Measurements from ENCODE around the gene SLC22A4. TPM values are rescaled to one million over a fixed set of nuclear protein-coding genes. Genes with fewer than 3 reads are reported as not detected.

SLC22A4 gene
- polyA plus RNA-seq, 1 donor from 2014 or later: 2.0 TPM

GRCh38 chr5:132378580-132378979 lies 84.4 kb downstream of the SLC22A4 start (continued):
- TF ChIP-seq POLR2AphosphoS5 (IDR thresholded peaks at IDR 0.05): no peak
- no peak for TF ChIP-seq SMC3 (conservative IDR thresholded peaks at IDR 0.05; ENCODE audit: poor library complexity)
- TF ChIP-seq TAF1 (IDR thresholded peaks at IDR 0.05; ENCODE audit: low read depth): no peak

DNA sequence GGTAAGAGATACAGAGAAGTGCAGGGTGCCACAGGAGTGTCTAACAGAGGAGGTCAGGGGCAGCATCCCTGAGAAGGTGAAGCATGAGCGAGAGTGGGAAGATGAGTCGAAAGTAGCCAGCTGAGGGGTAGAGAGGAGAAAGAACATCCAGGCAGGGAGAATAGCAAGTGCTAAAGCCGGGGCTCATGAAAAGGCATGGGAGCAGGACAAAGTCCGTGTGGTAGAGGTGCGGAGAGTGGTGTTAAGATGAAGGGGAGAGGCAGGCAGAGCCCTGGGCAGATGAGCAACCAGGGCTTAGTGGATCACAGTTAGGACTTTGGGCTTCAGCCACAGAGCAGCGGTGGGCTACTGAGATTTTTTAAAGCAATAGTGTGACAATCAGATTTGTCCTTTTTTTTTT lies 85.9 kb downstream of the SLC22A4 start:
- Histone ChIP-seq H3K9ac (ENCODE audit: low read length) (no peak overlapping the region), H3K9me3 (ENCODE audit: low read length) (no peaks in the 10 kb centered on the region), H3K27me3 (ENCODE audit: insufficient read depth, low read depth, low read length) (no peaks in the 10 kb centered on the region), H3K4me3 (ENCODE audit: low read length) (no peak overlapping the region), H3K4me2 (ENCODE audit: low read length) (no peak overlapping the region), H3F3A (ENCODE audit: insufficient read depth, low read length, poor library complexity, severe bottlenecking) (no peaks in the 10 kb centered on the region), H3K27ac (ENCODE audit: low read length) (no peak overlapping the region), H2AFZ (ENCODE audit: low read depth, low read length) (no peak overlapping the region), H3K79me2 (replicated peaks; ENCODE audit: insufficient read depth, low read length) (no peaks in the 10 kb centered on the region), H4K20me1 (ENCODE audit: insufficient read depth) (no peaks in the 10 kb centered on the region), H3K36me3 (ENCODE audit: insufficient read depth, low read length) (no peaks in the 10 kb centered on the region), H3K9me2 (ENCODE audit: insufficient read depth, low read length) (no peaks in the 10 kb centered on the region)
- no peak for TF ChIP-seq TAF1 (IDR thresholded peaks at IDR 0.05; ENCODE audit: low read depth)
- TF ChIP-seq RAD21 (conservative IDR thresholded peaks at IDR 0.05): no peak
- no peak for TF ChIP-seq POLR2AphosphoS5 (IDR thresholded peaks at IDR 0.05)
- TF ChIP-seq SMC3 (conservative IDR thresholded peaks at IDR 0.05; ENCODE audit: poor library complexity): no peak
- no peak for TF ChIP-seq MXI1 (conservative IDR thresholded peaks at IDR 0.05; ENCODE audit: poor library complexity, severe bottlenecking)
- TF ChIP-seq EP300 (conservative IDR thresholded peaks at IDR 0.05; ENCODE audit: poor library complexity, severe bottlenecking): no peak

DNA sequence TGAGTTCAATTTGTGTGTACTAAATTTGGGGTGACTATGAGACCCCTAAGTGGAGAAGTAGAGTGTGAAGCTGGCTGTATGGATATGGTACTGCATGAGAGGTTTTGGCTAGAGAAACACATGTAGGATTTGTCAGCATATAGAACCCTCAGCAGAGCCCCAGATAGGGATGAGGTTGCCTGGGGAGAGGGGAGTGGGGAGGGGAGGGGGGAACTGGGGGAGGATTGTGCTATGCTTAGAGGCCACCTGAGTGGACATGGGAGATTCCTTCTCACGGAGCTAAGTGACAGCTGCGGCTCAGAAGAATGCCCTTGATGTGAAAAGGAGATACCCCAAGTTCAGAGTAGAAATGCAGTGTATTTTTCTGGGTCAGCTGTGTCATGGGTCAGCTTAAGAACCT lies 86.5 kb downstream of the SLC22A4 start:
- Histone ChIP-seq H3K9me3 (ENCODE audit: low read length) (no peaks in the 10 kb centered on the region), H3K4me3 (ENCODE audit: low read length) (no peak overlapping the region), H3F3A (ENCODE audit: insufficient read depth, low read length, poor library complexity, severe bottlenecking) (no peaks in the 10 kb centered on the region), H2AFZ (ENCODE audit: low read depth, low read length) (no peak overlapping the region), H4K20me1 (ENCODE audit: insufficient read depth) (no peaks in the 10 kb centered on the region), H3K79me2 (replicated peaks; ENCODE audit: insufficient read depth, low read length) (no peaks in the 10 kb centered on the region), H3K27me3 (ENCODE audit: insufficient read depth, low read depth, low read length) (no peaks in the 10 kb centered on the region), H3K4me2 (ENCODE audit: low read length) (no peak overlapping the region), H3K27ac (ENCODE audit: low read length) (no peak overlapping the region), H3K36me3 (ENCODE audit: insufficient read depth, low read length) (no peaks in the 10 kb centered on the region), H3K9me2 (ENCODE audit: insufficient read depth, low read length) (no peaks in the 10 kb centered on the region), H3K9ac (ENCODE audit: low read length) (no peak overlapping the region)
- no peak for TF ChIP-seq EP300 (conservative IDR thresholded peaks at IDR 0.05; ENCODE audit: poor library complexity, severe bottlenecking)
- no peak for TF ChIP-seq POLR2AphosphoS5 (IDR thresholded peaks at IDR 0.05)
- TF ChIP-seq CTCF (IDR thresholded peaks at IDR 0.05; ENCODE audit: poor library complexity, severe bottlenecking): no peak
- no peak for TF ChIP-seq EZH2 (IDR thresholded peaks at IDR 0.05; ENCODE audit: borderline replicate concordance, insufficient read depth, low read length, poor library complexity, severe bottlenecking)
- TF ChIP-seq TAF1 (IDR thresholded peaks at IDR 0.05; ENCODE audit: low read depth): no peak
- no peak for TF ChIP-seq MXI1 (conservative IDR thresholded peaks at IDR 0.05; ENCODE audit: poor library complexity, severe bottlenecking)
- no peak for TF ChIP-seq SMC3 (conservative IDR thresholded peaks at IDR 0.05; ENCODE audit: poor library complexity)
- TF ChIP-seq REST (IDR thresholded peaks at IDR 0.05; ENCODE audit: borderline replicate concordance): no peak
- no peak for TF ChIP-seq RAD21 (conservative IDR thresholded peaks at IDR 0.05)
